A549 (cell line): Measurements from ENCODE around the gene HOXB7.

ENCODE experiments used
- BCL3 ChIP-seq: fragments of >200 bp; sonication (Bioruptor Twin); formaldehyde crosslinking; IDR thresholded peaks from 3 replicates; pipeline ENCODE4 v1.6.1; 2016
- CBX8 ChIP-seq: fragments of 200-600 bp; sonication (generic); IDR thresholded peaks from 2 replicates; pipeline ENCODE4 v1.6.1; 2016
- CEBPB ChIP-seq, 2 experiments: fragments of >200 bp in 1 of 2; sonication (Bioruptor Twin) in 1 of 2; formaldehyde crosslinking in 1 of 2; IDR thresholded peaks; 2 replicates each; pipeline ENCODE4 v1.6.1; 2012 to 2016
- CTCF ChIP-seq: fragments of >200 bp; sonication (Bioruptor Twin); formaldehyde crosslinking; IDR thresholded peaks from 3 replicates; pipeline ENCODE4 v1.5.1; 2016
- EP300 ChIP-seq, 2 experiments: fragments of >200 bp; sonication (Bioruptor Twin); formaldehyde crosslinking; IDR thresholded peaks; 2 replicates in 1 of 2; 3 replicates in 1 of 2; pipeline ENCODE4 v1.6.1; 2016 to 2017
- FOXS1 ChIP-seq: fragments of 250-450 bp; sonication (Bioruptor Pico); IDR thresholded peaks from 2 replicates; pipeline ENCODE4 v1.5.0; 2020; ENCODE audit warnings: mild to moderate bottlenecking, moderate library complexity
- GATA3 ChIP-seq: IDR thresholded peaks from 2 replicates; pipeline ENCODE4 v1.6.1; 2012; ENCODE audit warnings: borderline replicate concordance
- HDAC2 ChIP-seq: fragments of 200-600 bp; sonication (generic); IDR thresholded peaks from 2 replicates; pipeline ENCODE4 v1.6.1; 2016
- MAFK ChIP-seq: fragments of 450-650 bp; IDR thresholded peaks from 2 replicates; pipeline ENCODE4 v1.6.1; 2014; ENCODE audit not compliant: partially characterized antibody
- PBX3 ChIP-seq: IDR thresholded peaks from 2 replicates; pipeline ENCODE4 v1.6.1; 2012
- POLR2A ChIP-seq: IDR thresholded peaks from 2 replicates; pipeline ENCODE4 v1.6.1; 2012; ENCODE audit warnings: mild to moderate bottlenecking, low read length
- RFX5 ChIP-seq: fragments of 450-650 bp; IDR thresholded peaks from 2 replicates; pipeline ENCODE4 v1.7.1; 2014; ENCODE audit warnings: antibody characterized with exemption, mild to moderate bottlenecking, moderate library complexity
- TFCP2L1 ChIP-seq: fragments of 250-450 bp; sonication (Bioruptor Pico); IDR thresholded peaks from 2 replicates; pipeline ENCODE4 v1.5.0; 2021; ENCODE audit warnings: mild to moderate bottlenecking
- ZC3H11A ChIP-seq: fragments of 450-650 bp; IDR thresholded peaks from 2 replicates; pipeline ENCODE4 v1.6.1; 2014; ENCODE audit warnings: antibody characterized with exemption, mild to moderate bottlenecking

GRCh38 chr17:48569674-48570324, 41.0 kb downstream of the HOXB7 start:
- TF ChIP-seq CTCF: no peak
- TF ChIP-seq HDAC2: no peak
- TF ChIP-seq POLR2A: no peak
- TF ChIP-seq CEBPB (IDR thresholded peaks at IDR 0.05): no peak
- no peak for TF ChIP-seq RFX5
- no peak for TF ChIP-seq EP300 (IDR thresholded peaks at IDR 0.05)
- no peak for TF ChIP-seq GATA3
- no peak for TF ChIP-seq PBX3
- no peak for TF ChIP-seq FOXS1 (CRISPR knock-in tag)
- no peak for TF ChIP-seq CBX8
- no peak for TF ChIP-seq ZC3H11A
- TF ChIP-seq TFCP2L1: no peak
- no peak for TF ChIP-seq BCL3
- no peak for TF ChIP-seq MAFK
